ENCODE data around the gene MINDY4.

Gene MINDY4

DNA sequence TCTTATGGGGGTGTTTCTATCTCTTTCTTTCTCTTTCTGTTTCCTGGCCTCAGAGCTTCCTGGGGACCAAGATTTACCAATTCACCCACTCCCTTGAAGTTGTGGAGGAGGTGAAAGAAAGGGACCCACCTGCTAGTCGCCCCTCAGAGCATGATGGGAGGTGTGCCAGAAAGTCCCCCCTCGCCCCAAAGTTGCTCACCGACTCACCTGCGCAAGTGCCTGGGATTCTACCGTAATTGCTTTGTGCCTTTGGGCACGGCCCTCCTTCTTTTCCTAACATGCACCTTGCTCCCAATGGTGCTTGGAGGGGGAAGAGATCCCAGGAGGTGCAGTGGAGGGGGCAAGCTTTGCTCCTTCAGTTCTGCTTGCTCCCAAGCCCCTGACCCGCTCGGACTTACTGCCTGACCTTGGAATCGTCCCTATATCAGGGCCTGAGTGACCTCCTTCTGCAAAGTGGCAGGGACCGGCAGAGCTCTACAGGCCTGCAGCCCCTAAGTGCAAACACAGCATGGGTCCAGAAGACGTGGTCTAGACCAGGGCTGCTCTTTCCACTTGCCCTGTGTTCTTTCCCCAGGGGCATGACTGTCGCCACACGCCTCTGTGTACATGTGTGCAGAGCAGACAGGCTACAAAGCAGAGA, 152.7 kb downstream of the MINDY4 start:
- no peak overlapping the region for H3K4me3 ChIP-seq (ENCODE audit: low read length)
- H3K4me1 ChIP-seq (ENCODE audit: control insufficient read depth, insufficient read depth, low read length) = peaks cover 4% of the 10 kb centered on the region
- no peaks in the 10 kb centered on the region for H3K27me3 ChIP-seq (ENCODE audit: control insufficient read depth, insufficient read depth, low read length)
- no peak overlapping the region for H3K9ac ChIP-seq (ENCODE audit: low read length)
- H3K36me3 ChIP-seq (ENCODE audit: control insufficient read depth, insufficient read depth, low read length) = no peaks in the 10 kb centered on the region
- H3K9me3 ChIP-seq (ENCODE audit: control insufficient read depth, low read length) = peaks cover 4% of the 10 kb centered on the region

DNA sequence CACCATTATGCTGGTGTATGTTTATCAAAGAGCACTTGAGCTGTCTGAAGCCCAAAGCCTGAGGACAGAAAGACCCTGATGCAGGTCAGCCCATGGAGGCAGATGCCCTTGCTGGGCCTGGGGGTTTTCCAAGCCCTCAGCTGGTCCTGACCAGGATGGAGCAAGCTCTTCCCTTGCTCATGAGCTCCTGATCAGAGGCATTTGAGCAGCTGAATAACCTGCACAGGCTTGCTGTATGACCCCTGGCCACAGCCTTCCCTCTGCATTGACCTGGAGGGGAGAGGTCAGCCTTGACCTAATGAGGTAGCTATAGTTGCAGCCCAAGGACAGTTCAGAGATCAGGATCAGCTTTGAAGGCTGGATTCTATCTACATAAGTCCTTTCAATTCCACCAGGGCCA, 153.4 kb downstream of the MINDY4 start:
- no peak overlapping the region for H3K4me3 ChIP-seq (ENCODE audit: low read length)
- H3K9ac ChIP-seq (ENCODE audit: low read length) = no peak overlapping the region
- no peaks in the 10 kb centered on the region for H3K27me3 ChIP-seq (ENCODE audit: control insufficient read depth, insufficient read depth, low read length)
- no peaks in the 10 kb centered on the region for H3K36me3 ChIP-seq (ENCODE audit: control insufficient read depth, insufficient read depth, low read length)
- H3K9me3 ChIP-seq (ENCODE audit: control insufficient read depth, low read length) = peaks cover 4% of the 10 kb centered on the region
- H3K4me1 ChIP-seq (ENCODE audit: control insufficient read depth, insufficient read depth, low read length) = peaks cover 4% of the 10 kb centered on the region

- Histone ChIP-seq H3K36me3 (ENCODE audit: control insufficient read depth, insufficient read depth, low read length) (no peaks in the 10 kb centered on the region), H3K4me1 (ENCODE audit: control insufficient read depth, insufficient read depth, low read length) (peaks cover 4% of the 10 kb centered on the region), H3K27me3 (ENCODE audit: control insufficient read depth, insufficient read depth, low read length) (no peaks in the 10 kb centered on the region), H3K9me3 (ENCODE audit: control insufficient read depth, low read length) (peaks cover 4% of the 10 kb centered on the region), H3K4me3 (ENCODE audit: low read length) (no peak overlapping the region), H3K9ac (ENCODE audit: low read length) (no peak overlapping the region)
Measured at GRCh38 chr7:30925117-30925516, 153.9 kb downstream of the MINDY4 start.

DNA sequence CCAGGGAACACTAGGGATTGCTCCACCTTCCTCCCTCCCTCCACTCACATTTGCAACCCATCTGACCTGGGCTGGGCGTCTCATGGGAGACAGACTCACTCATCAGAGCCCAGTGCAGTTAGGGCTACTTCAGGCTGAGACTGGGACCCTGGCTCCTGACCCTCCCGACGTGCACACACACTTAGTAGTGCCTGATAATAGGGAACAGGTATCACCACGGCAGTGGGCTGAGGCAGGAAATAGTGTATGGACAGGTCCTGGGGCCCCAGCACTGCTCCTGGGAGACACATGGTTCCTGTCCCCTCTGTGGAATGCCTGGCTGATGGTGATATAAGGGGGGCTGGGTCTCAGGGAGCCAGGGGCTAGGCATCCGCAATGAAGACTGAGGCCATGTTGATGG, 154.7 kb downstream of the MINDY4 start:
- no peaks in the 10 kb centered on the region for H3K27me3 ChIP-seq (ENCODE audit: control insufficient read depth, insufficient read depth, low read length)
- H3K9ac ChIP-seq (ENCODE audit: low read length) = no peak overlapping the region
- H3K9me3 ChIP-seq (ENCODE audit: control insufficient read depth, low read length) = peaks cover 4% of the 10 kb centered on the region
- H3K36me3 ChIP-seq (ENCODE audit: control insufficient read depth, insufficient read depth, low read length) = no peaks in the 10 kb centered on the region
- H3K4me3 ChIP-seq (ENCODE audit: low read length) = no peak overlapping the region
- H3K4me1 ChIP-seq (ENCODE audit: control insufficient read depth, insufficient read depth, low read length) = peaks cover 4% of the 10 kb centered on the region

DNA sequence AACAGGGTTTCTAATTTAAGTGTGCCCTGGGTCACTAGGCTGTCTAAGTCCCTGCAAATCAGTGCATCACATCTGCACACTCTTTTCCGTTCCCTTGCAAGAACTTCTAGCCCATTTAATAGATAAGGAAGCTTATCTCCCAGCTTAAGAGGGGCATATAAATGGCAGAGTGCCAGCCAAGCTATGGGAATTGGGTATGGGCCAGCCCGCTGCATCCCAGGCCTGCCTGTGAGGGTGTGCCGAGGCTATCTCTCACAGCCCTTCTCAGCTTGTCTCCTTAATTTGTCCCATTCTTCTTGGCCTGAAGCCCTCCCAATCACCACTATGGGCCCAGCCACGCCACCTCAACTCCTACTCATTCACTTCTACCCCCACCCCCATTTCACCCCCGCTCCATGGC, 155.1 kb downstream of the MINDY4 start:
- Histone ChIP-seq H3K4me3 (ENCODE audit: low read length) (no peak overlapping the region), H3K9ac (ENCODE audit: low read length) (no peak overlapping the region), H3K4me1 (ENCODE audit: control insufficient read depth, insufficient read depth, low read length) (peaks cover under 1% of the 10 kb centered on the region), H3K9me3 (ENCODE audit: control insufficient read depth, low read length) (peaks cover 4% of the 10 kb centered on the region), H3K27me3 (ENCODE audit: control insufficient read depth, insufficient read depth, low read length) (no peaks in the 10 kb centered on the region), H3K36me3 (ENCODE audit: control insufficient read depth, insufficient read depth, low read length) (no peaks in the 10 kb centered on the region)

DNA sequence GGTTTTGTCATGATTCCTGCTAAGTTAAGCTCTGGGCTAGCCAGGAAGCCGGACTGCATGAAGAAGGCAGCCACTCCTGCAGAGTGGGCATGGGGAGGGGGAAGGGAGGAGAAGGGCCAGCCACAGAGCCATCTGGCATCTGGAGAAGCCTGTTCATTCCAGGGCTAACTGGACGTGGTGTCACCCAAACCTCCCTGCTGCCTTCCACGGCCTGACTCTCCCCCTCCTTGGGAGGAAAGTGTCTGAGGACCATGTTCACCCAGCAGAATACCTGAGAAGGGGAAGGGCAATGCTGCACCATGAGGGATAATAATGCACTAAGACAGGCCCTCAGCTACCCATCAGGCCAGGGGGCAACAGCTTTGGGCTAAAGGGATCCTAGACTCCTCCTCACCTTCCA, 155.8 kb downstream of the MINDY4 start:
- no peak overlapping the region for H3K9ac ChIP-seq (ENCODE audit: low read length)
- peaks cover 4% of the 10 kb centered on the region for H3K9me3 ChIP-seq (ENCODE audit: control insufficient read depth, low read length)
- H3K36me3 ChIP-seq (ENCODE audit: control insufficient read depth, insufficient read depth, low read length) = no peaks in the 10 kb centered on the region
- H3K27me3 ChIP-seq (ENCODE audit: control insufficient read depth, insufficient read depth, low read length) = no peaks in the 10 kb centered on the region
- no peaks in the 10 kb centered on the region for H3K4me1 ChIP-seq (ENCODE audit: control insufficient read depth, insufficient read depth, low read length)
- no peak overlapping the region for H3K4me3 ChIP-seq (ENCODE audit: low read length)

GRCh38 chr7:30927559-30927958, 156.3 kb downstream of the MINDY4 start:
- Histone ChIP-seq H3K9ac (ENCODE audit: low read length) (no peak overlapping the region), H3K27me3 (ENCODE audit: control insufficient read depth, insufficient read depth, low read length) (no peaks in the 10 kb centered on the region), H3K4me3 (ENCODE audit: low read length) (no peak overlapping the region), H3K36me3 (ENCODE audit: control insufficient read depth, insufficient read depth, low read length) (no peaks in the 10 kb centered on the region), H3K4me1 (ENCODE audit: control insufficient read depth, insufficient read depth, low read length) (no peaks in the 10 kb centered on the region), H3K9me3 (ENCODE audit: control insufficient read depth, low read length) (peaks cover 4% of the 10 kb centered on the region)

DNA sequence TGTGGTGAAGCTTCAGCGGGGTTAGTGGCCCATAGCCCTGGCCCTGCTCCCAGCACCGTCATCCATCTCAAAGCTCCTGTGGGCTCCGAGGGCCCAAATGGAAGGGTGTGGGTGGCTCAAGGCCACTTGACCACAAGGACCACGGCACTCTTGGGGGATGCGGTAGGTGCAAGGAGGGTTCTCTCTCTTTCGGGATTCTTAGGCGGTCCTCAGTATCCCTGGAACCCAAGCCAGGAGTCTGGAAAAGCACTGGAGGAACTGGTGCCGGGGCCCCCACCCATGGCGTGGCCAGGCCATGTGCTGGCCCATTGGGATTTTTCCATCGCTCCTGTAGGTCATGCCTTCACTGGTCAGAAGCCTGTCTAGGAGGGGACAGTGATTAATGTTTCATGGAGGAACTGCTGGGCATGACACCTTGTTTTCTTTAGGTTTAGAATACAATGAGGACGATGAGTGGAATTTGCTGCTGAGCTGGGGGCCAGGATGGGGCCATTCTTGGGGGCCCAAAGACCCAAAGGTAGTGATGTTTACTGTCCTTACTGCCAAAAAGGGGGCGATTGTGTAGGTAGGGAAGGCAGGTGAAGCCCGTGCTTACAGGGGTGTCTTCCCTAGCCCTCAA, 157.1 kb downstream of the MINDY4 start:
- H3K9me3 ChIP-seq (ENCODE audit: control insufficient read depth, low read length) = peaks cover 4% of the 10 kb centered on the region
- H3K27me3 ChIP-seq (ENCODE audit: control insufficient read depth, insufficient read depth, low read length) = no peaks in the 10 kb centered on the region
- H3K36me3 ChIP-seq (ENCODE audit: control insufficient read depth, insufficient read depth, low read length) = no peaks in the 10 kb centered on the region
- H3K4me3 ChIP-seq (ENCODE audit: low read length) = no peak overlapping the region
- no peaks in the 10 kb centered on the region for H3K4me1 ChIP-seq (ENCODE audit: control insufficient read depth, insufficient read depth, low read length)
- H3K9ac ChIP-seq (ENCODE audit: low read length) = no peak overlapping the region

DNA sequence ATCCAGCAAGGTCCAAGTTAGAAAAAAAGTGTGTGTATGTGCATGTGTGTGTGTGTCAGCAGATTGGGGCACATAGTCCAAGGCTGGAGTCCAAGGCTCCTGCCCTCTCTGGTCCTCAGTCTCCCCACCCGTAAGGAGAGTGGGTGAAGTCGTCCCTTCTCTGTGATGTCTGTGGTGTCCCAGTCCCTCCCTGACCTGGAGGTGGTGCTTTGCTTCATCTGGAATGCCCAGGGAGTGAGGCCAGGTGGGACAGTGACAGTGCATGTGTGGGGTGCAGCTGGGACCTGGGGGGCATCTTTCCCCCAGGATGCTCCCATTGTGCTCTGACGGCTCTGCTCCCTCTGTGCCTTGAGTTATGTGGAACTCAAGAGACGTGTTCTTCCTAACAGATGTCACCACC, 158.5 kb downstream of the MINDY4 start:
- Histone ChIP-seq H3K9me3 (ENCODE audit: control insufficient read depth, low read length) (peaks cover 4% of the 10 kb centered on the region), H3K36me3 (ENCODE audit: control insufficient read depth, insufficient read depth, low read length) (no peaks in the 10 kb centered on the region), H3K27me3 (ENCODE audit: control insufficient read depth, insufficient read depth, low read length) (no peaks in the 10 kb centered on the region), H3K4me3 (ENCODE audit: low read length) (no peak overlapping the region), H3K9ac (ENCODE audit: low read length) (no peak overlapping the region), H3K4me1 (ENCODE audit: control insufficient read depth, insufficient read depth, low read length) (no peaks in the 10 kb centered on the region)

DNA sequence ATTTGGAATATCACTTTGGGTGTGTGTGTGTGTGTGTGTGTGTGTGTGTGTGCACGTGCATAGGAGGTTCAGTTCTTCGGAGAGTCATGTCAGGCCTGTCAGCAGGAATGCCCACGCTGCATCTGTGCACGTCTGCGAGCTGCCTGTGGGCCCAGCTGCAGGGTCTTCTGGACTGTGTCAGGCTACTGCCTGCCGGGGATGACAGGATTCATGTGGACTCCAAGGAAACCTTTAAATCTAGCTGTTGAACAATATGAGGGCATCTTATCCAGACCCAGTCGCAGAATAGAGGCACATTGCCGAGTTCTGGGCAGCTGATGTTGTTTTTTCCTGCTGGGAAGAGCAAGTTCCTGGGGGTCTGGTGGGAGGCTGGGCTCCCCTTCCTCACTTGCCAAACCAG, 159.4 kb downstream of the MINDY4 start:
- peaks cover 4% of the 10 kb centered on the region for H3K9me3 ChIP-seq (ENCODE audit: control insufficient read depth, low read length)
- H3K36me3 ChIP-seq (ENCODE audit: control insufficient read depth, insufficient read depth, low read length) = no peaks in the 10 kb centered on the region
- H3K4me1 ChIP-seq (ENCODE audit: control insufficient read depth, insufficient read depth, low read length) = no peaks in the 10 kb centered on the region
- H3K9ac ChIP-seq (ENCODE audit: low read length) = no peak overlapping the region
- H3K27me3 ChIP-seq (ENCODE audit: control insufficient read depth, insufficient read depth, low read length) = no peaks in the 10 kb centered on the region
- no peak overlapping the region for H3K4me3 ChIP-seq (ENCODE audit: low read length)

DNA sequence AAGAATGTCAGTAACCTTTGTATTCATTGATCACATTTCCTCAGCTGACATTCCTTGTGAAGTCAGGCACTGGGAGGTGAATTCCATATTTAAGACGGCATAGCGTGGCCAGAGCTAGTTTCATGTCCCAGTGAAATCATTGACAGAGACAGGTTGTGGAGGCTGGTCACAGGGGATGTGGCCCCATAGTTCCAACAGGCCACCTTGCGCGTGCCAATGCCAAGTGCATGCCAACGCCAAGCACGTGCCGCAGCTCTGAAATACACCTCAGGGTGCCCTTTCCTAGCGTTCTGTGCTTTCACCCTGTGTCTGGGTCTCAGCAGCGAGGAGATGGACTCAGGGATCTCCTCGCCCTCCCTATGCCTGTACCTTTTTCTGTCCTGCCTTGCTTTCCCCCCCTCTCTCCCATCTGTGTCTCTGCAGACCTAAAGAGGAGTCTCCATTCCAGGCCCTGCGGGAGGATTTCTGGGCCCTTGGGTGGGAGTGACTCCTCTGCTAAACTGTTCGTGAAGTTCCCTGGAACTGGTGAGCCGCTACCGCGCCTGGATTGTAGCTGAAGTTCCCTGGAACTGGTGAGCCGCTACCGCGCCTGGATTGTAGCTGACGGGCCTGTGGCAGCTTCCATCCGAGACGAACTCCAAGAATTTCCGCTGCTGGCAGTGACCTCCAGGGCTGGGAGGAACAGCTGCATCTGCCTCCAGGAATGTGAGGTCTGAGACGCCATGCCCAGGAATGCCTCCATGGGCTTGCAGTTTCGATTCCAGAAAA, 160.1 kb downstream of the MINDY4 start:
- peaks cover 4% of the 10 kb centered on the region for H3K9me3 ChIP-seq (ENCODE audit: control insufficient read depth, low read length)
- no peaks in the 10 kb centered on the region for H3K4me1 ChIP-seq (ENCODE audit: control insufficient read depth, insufficient read depth, low read length)
- no peak overlapping the region for H3K4me3 ChIP-seq (ENCODE audit: low read length)
- no peak overlapping the region for H3K9ac ChIP-seq (ENCODE audit: low read length)
- no peaks in the 10 kb centered on the region for H3K36me3 ChIP-seq (ENCODE audit: control insufficient read depth, insufficient read depth, low read length)
- no peaks in the 10 kb centered on the region for H3K27me3 ChIP-seq (ENCODE audit: control insufficient read depth, insufficient read depth, low read length)

- H3K4me3 ChIP-seq (ENCODE audit: low read length) = no peak overlapping the region
- H3K27me3 ChIP-seq (ENCODE audit: control insufficient read depth, insufficient read depth, low read length) = no peaks in the 10 kb centered on the region
- no peak overlapping the region for H3K9ac ChIP-seq (ENCODE audit: low read length)
- peaks cover 4% of the 10 kb centered on the region for H3K9me3 ChIP-seq (ENCODE audit: control insufficient read depth, low read length)
- H3K4me1 ChIP-seq (ENCODE audit: control insufficient read depth, insufficient read depth, low read length) = no peaks in the 10 kb centered on the region
- H3K36me3 ChIP-seq (ENCODE audit: control insufficient read depth, insufficient read depth, low read length) = no peaks in the 10 kb centered on the region
Measured at GRCh38 chr7:30931929-30932540, 160.8 kb downstream of the MINDY4 start.
